Parathyroid adenoma (tissue), 2 donors: ENCODE data around the gene COG3.
"Not testable (repeated sequence)": the region's sequence is repeated elsewhere in the genome, so short reads cannot be mapped to it uniquely, and the experiment has no call there.

ENCODE experiments used
- H2AFZ ChIP-seq: fragments of 300-600 bp; sonication (generic); one replicate; pipeline ENCODE4 v1.7.0; 2017; ENCODE audit warnings: antibody characterized with exemption, mild to moderate bottlenecking
- H3K27ac ChIP-seq: fragments of 300-600 bp; sonication (generic); one replicate; pipeline ENCODE4 v1.7.0; 2017
- H3K27me3 ChIP-seq: fragments of 300-600 bp; sonication (generic); one replicate; pipeline ENCODE4 v1.7.0; 2017; ENCODE audit warnings: low read length; ENCODE audit not compliant: control insufficient read depth, insufficient read depth
- H3K36me3 ChIP-seq: fragments of 300-600 bp; sonication (generic); one replicate; pipeline ENCODE4 v1.7.0; 2017; ENCODE audit warnings: low read length; ENCODE audit not compliant: control insufficient read depth, insufficient read depth
- H3K4me1 ChIP-seq: fragments of 300-600 bp; sonication (generic); one replicate; pipeline ENCODE4 v1.7.0; 2017; ENCODE audit warnings: control low read depth
- H3K4me2 ChIP-seq: fragments of 300-600 bp; sonication (generic); one replicate; pipeline ENCODE4 v1.7.0; 2017; ENCODE audit warnings: low read length
- H3K4me3 ChIP-seq: fragments of 300-600 bp; sonication (generic); one replicate; pipeline ENCODE4 v1.7.0; 2017; ENCODE audit warnings: low read depth, low read length
- H3K79me2 ChIP-seq: fragments of 300-600 bp; sonication (generic); one replicate; pipeline ENCODE4 v1.7.0; 2017; ENCODE audit warnings: control low read depth
- H3K9ac ChIP-seq: fragments of 300-600 bp; sonication (generic); one replicate; pipeline ENCODE4 v1.7.0; 2017; ENCODE audit warnings: mild to moderate bottlenecking
- H3K9me3 ChIP-seq: fragments of 300-600 bp; sonication (generic); one replicate; pipeline ENCODE4 v1.7.0; 2017; ENCODE audit warnings: low read length; ENCODE audit not compliant: control insufficient read depth
- TF ChIP-seq, protein P1 (sequence below): fragments of 300-600 bp; sonication (generic); IDR thresholded peaks from one replicate; pipeline ENCODE4 v1.7.0; 2017; ENCODE audit warnings: antibody characterized with exemption, mild to moderate bottlenecking
- donor health status: primary hyperparathyroidism.

Gene COG3

GRCh38 chr13:45419945-45420344 is 44.8 kb upstream of the COG3 start:
- TF ChIP-seq, protein P1, sequence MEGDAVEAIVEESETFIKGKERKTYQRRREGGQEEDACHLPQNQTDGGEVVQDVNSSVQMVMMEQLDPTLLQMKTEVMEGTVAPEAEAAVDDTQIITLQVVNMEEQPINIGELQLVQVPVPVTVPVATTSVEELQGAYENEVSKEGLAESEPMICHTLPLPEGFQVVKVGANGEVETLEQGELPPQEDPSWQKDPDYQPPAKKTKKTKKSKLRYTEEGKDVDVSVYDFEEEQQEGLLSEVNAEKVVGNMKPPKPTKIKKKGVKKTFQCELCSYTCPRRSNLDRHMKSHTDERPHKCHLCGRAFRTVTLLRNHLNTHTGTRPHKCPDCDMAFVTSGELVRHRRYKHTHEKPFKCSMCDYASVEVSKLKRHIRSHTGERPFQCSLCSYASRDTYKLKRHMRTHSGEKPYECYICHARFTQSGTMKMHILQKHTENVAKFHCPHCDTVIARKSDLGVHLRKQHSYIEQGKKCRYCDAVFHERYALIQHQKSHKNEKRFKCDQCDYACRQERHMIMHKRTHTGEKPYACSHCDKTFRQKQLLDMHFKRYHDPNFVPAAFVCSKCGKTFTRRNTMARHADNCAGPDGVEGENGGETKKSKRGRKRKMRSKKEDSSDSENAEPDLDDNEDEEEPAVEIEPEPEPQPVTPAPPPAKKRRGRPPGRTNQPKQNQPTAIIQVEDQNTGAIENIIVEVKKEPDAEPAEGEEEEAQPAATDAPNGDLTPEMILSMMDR: no peak
- no peaks in the 10 kb centered on the region for H3K9me3 ChIP-seq
- no peaks in the 10 kb centered on the region for H3K79me2 ChIP-seq
- H3K4me1 ChIP-seq: no peaks in the 10 kb centered on the region
- no peak overlapping the region for H3K9ac ChIP-seq
- H3K4me2 ChIP-seq: no peak overlapping the region
- H3K4me3 ChIP-seq: no peak overlapping the region
- H3K27ac ChIP-seq: no peak overlapping the region
- no peaks in the 10 kb centered on the region for H3K27me3 ChIP-seq
- H3K36me3 ChIP-seq: no peaks in the 10 kb centered on the region
- H2AFZ ChIP-seq: no peak overlapping the region

DNA sequence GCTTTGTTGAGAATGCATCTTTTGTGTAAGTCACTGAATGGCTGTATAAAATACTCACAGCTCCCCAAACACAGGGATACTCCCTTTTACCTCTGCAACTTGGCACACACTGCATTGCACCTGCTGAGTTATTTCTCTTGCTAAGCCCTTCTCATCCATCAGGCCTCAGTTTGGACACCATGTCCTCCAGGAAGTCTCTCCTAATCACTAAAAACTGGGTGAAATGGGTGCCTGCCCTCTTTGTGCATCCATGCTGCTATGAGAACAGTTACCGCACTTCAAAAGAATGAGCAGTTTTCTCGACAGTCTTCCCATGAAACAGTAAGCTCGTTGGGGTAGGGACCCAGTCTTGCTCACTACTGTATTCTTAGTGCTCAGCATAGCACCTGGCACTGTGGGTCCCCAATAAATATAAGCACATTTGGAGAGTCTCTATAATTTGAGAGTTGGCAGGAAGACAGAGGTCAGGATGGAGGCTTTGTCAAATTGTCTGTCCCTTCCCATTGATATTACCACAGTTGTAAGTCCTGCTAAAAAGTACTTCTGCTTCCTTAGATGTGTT is 41.9 kb upstream of the COG3 start:
- Histone ChIP-seq H3K4me3 (no peak overlapping the region), H2AFZ (no peak overlapping the region), H3K27ac (no peak overlapping the region), H3K4me1 (no peaks in the 10 kb centered on the region), H3K79me2 (no peaks in the 10 kb centered on the region), H3K4me2 (no peak overlapping the region), H3K27me3 (no peaks in the 10 kb centered on the region), H3K36me3 (no peaks in the 10 kb centered on the region), H3K9me3 (no peaks in the 10 kb centered on the region), H3K9ac (no peak overlapping the region)
- TF ChIP-seq, protein P1: no peak

DNA sequence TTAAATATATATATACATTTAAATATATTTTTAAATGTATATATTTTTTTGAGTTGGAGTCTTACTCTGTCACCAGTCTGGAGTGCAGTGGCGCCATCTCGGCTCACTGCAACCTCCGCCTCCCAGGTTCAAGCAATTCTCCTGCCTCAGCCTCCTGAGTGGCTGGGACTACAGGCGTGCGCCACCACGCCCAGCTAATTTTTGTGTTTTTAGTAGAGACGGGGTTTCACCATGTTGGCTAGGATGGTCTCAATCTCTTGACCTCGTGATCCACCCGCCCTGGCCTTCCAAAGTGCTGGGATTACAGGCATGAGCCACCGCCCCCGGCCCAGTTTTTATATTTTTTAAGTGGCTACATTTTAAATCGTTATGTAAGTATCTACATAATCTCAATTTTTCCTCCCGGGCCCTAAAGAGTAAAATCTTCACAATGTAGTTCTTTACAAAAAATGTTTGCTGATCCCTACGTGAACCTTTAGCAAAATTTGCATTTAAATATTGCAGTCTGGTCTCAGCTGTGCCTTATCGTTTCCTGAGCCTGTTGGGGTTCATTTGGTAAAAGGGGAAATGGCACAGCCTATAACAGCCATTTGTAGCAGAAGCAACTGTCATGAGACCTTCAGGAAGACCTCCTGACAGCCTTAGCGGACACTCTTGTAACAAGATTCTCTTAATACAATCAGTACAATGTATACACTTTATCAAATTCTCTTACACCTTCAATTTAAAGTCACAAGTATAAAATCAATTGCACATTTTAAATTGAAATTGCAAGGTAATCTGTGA is 38.5 kb upstream of the COG3 start:
- not testable (repeated sequence) for H3K9me3 ChIP-seq, H3K27ac ChIP-seq

DNA sequence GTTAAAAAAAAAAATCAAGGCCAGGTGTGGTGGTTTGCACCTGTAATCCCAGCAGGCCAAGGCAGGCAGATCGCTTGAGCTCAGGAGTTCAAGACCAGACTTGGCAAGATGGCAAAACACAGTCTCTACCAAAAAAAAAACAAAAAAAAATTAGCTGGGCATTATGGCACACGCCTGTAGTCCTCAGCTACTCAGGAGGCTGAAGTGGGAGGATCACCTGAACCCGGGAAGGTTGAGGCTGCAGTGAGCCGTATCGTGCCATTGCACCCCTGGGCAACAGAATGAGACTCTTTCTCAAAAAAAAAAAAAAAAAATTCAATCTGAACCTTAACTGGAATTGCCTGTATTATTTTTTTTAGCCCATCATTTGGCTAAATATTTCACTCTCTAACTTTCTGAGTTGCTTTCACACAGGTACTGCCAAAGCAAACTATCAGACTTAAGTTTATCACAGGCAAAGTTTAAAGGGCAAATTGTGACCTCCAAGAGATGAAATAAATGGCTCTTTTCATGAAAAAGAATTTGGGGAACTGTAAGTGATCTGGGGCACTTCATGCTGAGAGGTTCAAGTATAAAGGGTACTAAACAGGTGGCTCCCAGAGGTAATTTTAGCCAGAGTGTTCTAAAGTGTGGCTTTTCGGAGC is 31.9 kb upstream of the COG3 start:
- H3K4me2 ChIP-seq: no peak overlapping the region
- TF ChIP-seq, protein P1: no peak
- no peaks in the 10 kb centered on the region for H3K36me3 ChIP-seq
- no peaks in the 10 kb centered on the region for H3K9me3 ChIP-seq
- no peak overlapping the region for H3K27ac ChIP-seq
- no peak overlapping the region for H3K4me3 ChIP-seq
- H3K79me2 ChIP-seq: no peaks in the 10 kb centered on the region
- H3K9ac ChIP-seq: no peak overlapping the region
- H2AFZ ChIP-seq: no peak overlapping the region
- no peaks in the 10 kb centered on the region for H3K4me1 ChIP-seq
- H3K27me3 ChIP-seq: no peaks in the 10 kb centered on the region

More for the DNA sequence above, 38.5 kb upstream of the COG3 start:
- not testable (repeated sequence) for H2AFZ ChIP-seq, H3K4me3 ChIP-seq, H3K4me1 ChIP-seq, H3K79me2 ChIP-seq, H3K4me2 ChIP-seq, H3K27me3 ChIP-seq, H3K9ac ChIP-seq, H3K36me3 ChIP-seq

DNA sequence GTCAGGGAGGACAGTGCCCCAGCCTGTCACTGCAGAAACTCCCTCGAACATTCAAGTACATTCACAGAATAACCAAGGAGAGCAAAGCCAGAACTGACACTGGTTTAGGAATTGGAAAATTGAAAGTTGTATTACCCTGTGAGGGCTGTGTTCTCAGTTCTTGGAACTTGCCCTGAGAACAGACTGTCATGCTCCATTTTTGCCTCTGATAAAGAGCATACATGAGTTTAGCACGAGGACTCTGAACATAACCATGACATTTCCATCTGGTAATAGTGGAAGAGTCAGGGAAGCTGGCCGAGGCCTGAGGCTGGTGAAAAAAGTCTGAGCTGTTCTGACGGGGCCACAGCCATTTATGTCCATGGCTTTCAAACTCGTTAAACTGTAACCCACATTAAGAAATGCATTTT is 31.4 kb upstream of the COG3 start:
- Histone ChIP-seq H3K27me3 (no peaks in the 10 kb centered on the region), H3K79me2 (no peaks in the 10 kb centered on the region), H3K36me3 (no peaks in the 10 kb centered on the region), H3K4me2 (no peak overlapping the region), H3K4me3 (no peak overlapping the region), H2AFZ (no peak overlapping the region), H3K27ac (no peak overlapping the region), H3K9me3 (no peaks in the 10 kb centered on the region), H3K4me1 (no peaks in the 10 kb centered on the region), H3K9ac (no peak overlapping the region)
- TF ChIP-seq, protein P1: no peak
